Islet precursor cell (in vitro differentiated cells): ENCODE results near the gene ZSWIM9.

ENCODE experiments used
- DNase-seq: peaks from one replicate; pipeline ENCODE4 v3.0.0-alpha.2; 2018

ZSWIM9 gene

GRCh38 chr19:48169939-48170803, at the start of gene ZSWIM9, which contains the start of gene LIG1:
TSS of gene ZSWIM9 (plus strand) at chr19:48170680. CDS start at chr19:48171803, 1,123 bp downstream.
TSS of gene LIG1 (minus strand) at chr19:48170344. CDS start at chr19:48165566, 4,778 bp downstream.
- peak; percentile 97 for DNase-seq

GRCh38 chr19:48121066-48121465, 49.4 kb upstream of the ZSWIM9 start:
- no peak for DNase-seq

GRCh38 chr19:48121909-48122371, 48.5 kb upstream of the ZSWIM9 start:
- peak; percentile 94 for DNase-seq

- no peak for DNase-seq
These were observed 48.1 kb upstream of the ZSWIM9 start for GRCh38 chr19:48122421-48122820.

- peak; percentile 84 for DNase-seq
These were observed 46.4 kb upstream of the ZSWIM9 start for GRCh38 chr19:48123907-48124651.

- no peak for DNase-seq
These were observed 42.9 kb upstream of the ZSWIM9 start for GRCh38 chr19:48127561-48127960.

GRCh38 chr19:48133094-48133493, 37.4 kb upstream of the ZSWIM9 start:
- no peak for DNase-seq

- no peak for DNase-seq
These were observed 35.1 kb upstream of the ZSWIM9 start for GRCh38 chr19:48135411-48135810.

GRCh38 chr19:48136547-48136946, 33.9 kb upstream of the ZSWIM9 start:
- DNase-seq = no peak

GRCh38 chr19:48137411-48137810, 33.1 kb upstream of the ZSWIM9 start:
- DNase-seq = peak; percentile 48

GRCh38 chr19:48139053-48139452, 31.4 kb upstream of the ZSWIM9 start:
- no peak for DNase-seq

- no peak for DNase-seq
These were observed 22.8 kb upstream of the ZSWIM9 start for GRCh38 chr19:48147597-48148175.

GRCh38 chr19:48148576-48148975, 21.9 kb upstream of the ZSWIM9 start:
- DNase-seq = no peak

GRCh38 chr19:48149430-48149829, 21.1 kb upstream of the ZSWIM9 start:
- no peak for DNase-seq

- DNase-seq = peak; percentile 67
These were observed 17.9 kb upstream of the ZSWIM9 start for GRCh38 chr19:48152551-48152950.

- DNase-seq = no peak
These were observed 16.5 kb upstream of the ZSWIM9 start for GRCh38 chr19:48154003-48154402.

- DNase-seq = no peak
These were observed 12.2 kb upstream of the ZSWIM9 start for GRCh38 chr19:48158210-48158790.

- DNase-seq = no peak
These were observed 1.8 kb upstream of the ZSWIM9 start for GRCh38 chr19:48168689-48169088.

GRCh38 chr19:48169578-48169938, 922 bp upstream of the ZSWIM9 start:
- peak; percentile 88 for DNase-seq

- DNase-seq = no peak
These were observed 402 bp downstream of the ZSWIM9 start for GRCh38 chr19:48170817-48171347.

- no peak for DNase-seq
These were observed 1.2 kb downstream of the ZSWIM9 start for GRCh38 chr19:48171710-48172109.

GRCh38 chr19:48174445-48175030, 4.1 kb downstream of the ZSWIM9 start:
- no peak for DNase-seq
